GM18526 (cell line): ENCODE measurements around the gene AFF2.

Experiments
- POLR2A ChIP-seq: IDR thresholded peaks from 3 replicates; pipeline ENCODE4 v1.6.1; 2011; ENCODE audit not compliant: insufficient read length; ENCODE audit errors: extremely low read depth

Gene AFF2

DNA sequence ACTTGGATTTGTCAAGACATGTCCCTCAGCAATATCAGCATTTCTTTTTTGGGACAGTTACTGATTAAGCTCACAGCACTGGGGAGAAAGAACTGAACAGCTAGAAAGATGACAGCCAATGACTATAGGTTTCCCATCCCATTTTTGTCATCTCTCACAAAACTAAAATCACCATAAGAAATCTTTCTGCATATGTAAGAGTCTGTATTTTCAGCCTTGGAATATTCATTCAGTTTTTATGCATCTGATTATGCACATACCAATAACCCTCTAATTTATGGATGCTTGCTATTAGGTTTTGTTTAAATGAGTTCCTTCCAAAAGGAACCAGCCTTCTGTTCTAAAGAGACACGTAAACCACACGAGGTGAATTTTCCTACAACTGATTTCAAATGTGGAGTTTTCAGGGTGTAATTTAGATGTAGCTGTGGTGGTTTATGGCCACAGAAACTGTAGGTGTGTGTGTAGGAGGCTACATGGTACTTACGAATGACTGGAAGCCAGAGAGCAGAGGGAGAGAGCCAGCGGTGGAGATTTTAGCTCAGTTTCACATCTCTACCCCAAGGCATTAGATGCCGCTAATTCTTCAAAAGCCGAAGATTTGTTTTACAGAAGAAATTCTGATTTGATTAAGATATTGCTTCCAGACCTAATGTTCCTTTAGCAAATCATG is 55.3 kb downstream of the AFF2 start:
- TF ChIP-seq POLR2A, result no peak

DNA sequence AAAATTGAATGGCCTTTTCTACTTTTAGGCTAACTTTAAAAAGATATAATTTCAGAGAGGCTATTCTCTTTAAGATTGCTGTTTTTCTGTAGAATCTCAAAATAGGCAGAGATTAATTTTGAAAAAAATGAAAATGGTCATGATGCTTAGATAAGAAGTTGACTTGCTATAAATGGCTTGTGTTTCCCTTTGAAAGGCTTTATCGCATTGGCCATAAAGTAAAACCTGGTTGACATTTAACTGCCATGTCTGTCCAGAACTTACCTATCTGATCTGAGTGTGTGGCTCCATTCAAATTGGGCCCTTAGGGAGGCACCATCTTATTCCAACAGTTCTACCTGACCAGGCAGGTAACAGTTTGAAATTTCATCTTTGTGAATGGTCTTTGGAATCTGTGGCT is 56.1 kb downstream of the AFF2 start:
- no peak for TF ChIP-seq POLR2A

DNA sequence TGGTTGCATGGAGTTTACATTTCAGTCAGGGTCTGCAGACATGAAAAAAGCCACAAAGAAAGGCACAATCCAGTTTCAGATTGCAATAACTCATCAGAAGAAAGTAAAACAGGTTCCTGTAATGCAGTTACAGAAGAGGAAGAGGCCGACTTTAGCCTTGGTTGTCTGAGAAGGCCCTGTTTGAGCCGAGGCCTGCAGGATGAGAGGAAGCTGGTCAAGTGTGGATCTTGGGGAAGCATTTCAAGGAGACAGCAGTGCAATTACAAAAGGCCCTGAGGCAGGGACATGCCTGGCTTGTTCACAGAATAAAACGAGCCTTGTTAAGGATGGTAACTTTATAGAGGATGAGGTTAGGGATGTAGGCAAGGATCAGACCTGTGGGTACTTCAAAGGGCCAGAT is 62.4 kb downstream of the AFF2 start:
- TF ChIP-seq POLR2A, result no peak

DNA sequence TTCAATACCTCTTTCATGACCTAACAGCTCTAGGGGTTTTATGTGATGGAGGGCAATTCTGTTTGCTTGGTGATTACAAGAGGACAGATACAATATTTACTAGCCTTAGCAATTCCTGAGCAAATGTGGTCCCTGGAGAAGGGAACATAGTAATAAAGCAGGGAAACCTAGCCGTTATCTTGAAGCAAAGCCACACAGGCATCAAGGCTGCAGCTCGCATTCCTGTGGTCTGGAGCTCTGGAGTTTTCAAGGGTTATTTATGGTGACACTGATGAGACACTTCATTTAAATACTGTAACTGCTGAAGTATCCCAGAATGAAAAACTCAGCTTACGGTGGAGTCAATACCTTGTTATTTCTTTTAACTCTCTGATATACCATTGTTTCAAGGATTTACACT is 66.8 kb downstream of the AFF2 start:
- TF ChIP-seq POLR2A, result no peak

DNA sequence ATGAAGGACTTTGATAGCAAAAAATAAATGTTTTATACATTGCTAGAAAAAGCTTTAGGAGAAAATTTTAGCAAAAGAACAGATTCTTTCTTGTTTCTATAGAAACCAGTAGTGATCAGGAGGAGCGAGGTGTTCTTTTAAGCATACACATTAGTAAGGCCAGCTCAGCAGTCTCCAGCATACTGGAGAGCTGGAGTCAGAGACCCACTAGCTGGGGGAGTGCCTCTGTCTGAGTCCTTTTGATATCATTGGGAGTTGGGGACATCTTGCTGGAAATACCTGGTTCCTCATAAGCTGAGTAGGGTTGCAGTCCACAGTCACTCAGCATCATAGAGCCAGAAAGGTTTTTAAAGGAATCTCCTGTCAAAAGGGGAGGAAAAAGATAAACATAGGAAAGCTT is 67.4 kb downstream of the AFF2 start:
- TF ChIP-seq POLR2A, result no peak

DNA sequence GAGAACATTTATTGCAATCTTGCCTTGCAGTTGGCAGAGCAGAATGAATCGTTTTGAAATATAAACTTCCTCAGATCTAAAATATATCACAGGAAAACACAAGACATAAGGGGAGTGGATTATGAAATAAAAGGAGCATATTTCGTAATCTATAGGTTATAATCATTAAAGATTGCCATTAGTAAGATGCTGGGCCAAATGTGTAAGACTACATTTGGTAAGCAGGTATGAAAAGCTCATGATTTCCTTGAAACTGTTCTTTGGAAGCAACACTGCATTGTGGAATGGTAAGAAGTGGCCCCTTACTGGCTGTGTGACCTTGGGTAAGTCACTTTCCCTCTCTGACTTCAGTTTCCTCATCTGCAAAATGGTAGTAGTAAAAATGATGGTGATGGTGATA is 68.3 kb downstream of the AFF2 start:
- no peak for TF ChIP-seq POLR2A

DNA sequence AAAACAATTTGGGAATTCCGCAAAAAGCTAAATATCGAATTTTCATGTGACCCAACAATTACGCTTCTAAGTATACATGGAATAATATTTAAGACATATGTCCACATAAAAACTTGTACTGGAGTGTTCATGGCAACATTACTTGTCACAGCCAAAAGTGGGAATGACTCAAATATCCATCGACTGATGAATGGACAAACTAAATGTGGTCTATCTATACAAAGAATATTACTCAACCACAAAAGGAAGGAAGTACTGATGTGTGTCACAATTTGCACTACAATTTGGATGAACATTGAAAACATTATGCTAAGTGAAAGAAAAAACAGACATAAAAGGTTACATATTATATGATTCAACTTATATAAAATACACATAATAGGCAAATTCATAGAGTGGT is 71.9 kb downstream of the AFF2 start:
- no peak for TF ChIP-seq POLR2A

DNA sequence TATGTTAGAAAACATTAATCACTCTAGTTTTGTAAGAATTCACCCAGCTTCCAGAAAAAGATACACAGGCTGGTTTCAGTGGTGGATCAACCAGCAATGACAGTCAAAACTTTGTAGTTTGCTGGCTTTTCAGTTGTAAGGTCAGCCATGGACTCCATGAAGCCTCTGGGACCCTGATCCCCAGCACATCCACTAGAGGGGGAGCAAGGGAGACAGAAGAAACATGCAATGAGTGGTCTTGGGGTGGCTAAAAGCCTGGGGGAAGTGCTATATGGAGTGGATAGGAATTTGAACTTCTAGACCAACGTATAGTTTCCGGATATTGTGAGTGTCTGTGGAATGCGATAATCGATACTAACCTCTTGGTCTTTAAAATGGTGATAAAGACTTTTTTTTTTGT is 72.7 kb downstream of the AFF2 start:
- TF ChIP-seq POLR2A, result no peak

DNA sequence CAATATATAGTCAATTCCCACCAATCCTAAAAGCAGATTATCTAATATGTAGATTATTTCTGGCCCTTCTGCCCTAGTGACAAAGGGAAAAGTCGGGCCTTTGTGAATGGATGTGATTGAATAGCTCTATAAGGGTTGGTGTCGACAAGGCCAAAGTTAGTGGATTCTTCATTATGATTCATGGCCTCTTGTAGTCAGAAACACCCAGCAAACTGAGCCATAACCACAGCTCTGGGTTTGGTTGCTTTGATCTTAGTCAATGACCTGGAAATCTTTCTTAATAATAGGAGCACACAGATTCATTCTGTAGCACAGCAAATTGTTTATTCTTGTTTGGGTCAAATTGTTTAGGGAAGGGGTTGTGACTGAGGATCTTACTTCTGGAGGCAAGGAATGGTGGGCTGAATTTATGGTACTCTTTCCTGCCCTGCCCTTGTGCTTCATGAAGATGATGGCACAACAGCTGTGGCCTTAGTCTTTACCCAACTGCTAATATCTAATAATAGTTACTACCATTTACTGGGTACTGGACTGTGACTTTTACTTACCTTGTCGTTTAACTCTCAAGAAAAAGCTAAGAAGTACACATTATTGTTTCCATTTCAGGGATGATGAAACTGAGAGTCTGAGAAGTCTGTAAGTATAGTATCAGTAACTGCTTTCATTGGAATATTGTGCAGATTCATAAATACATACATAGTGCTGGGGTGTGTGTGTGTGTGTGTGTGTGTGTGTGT is 74.0 kb downstream of the AFF2 start:
- no peak for TF ChIP-seq POLR2A

DNA sequence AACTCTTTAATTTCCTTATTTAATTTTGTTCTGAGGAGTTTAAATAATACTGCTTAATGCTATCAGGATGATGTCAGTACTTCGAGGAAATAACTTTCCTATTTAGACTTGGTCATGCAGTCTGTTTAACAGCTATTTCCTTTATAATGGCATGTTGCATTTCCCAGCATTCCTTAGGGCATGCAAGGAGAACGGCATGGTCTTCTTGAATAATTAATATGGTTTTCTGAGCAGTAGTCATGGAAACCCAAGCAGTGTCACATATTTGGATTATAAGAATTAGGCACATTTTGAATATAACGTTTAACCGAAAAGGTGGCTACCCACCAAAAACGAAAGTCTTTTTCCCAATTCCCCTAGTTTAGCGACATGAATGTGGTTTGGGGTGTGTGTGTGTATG is 76.0 kb downstream of the AFF2 start:
- TF ChIP-seq POLR2A, result no peak

DNA sequence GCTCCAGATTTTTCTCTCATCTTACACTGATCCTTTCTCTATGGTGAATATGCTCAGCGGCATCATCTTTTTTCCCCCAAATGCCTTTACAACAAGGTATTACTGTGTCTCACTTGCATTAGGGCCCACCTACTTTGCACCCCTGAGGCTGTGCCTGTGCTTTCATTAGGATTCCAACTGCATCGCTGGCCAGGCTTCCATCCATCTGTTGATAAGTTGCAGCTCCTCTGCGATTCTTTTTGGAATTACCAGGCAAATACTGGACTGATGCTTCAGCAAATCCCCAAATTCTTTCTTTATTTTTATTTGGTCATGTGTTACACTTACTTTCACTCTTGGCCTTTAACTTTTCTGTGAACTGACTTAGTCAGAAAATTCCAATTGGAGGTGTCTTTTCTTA is 77.3 kb downstream of the AFF2 start:
- TF ChIP-seq POLR2A, result no peak

DNA sequence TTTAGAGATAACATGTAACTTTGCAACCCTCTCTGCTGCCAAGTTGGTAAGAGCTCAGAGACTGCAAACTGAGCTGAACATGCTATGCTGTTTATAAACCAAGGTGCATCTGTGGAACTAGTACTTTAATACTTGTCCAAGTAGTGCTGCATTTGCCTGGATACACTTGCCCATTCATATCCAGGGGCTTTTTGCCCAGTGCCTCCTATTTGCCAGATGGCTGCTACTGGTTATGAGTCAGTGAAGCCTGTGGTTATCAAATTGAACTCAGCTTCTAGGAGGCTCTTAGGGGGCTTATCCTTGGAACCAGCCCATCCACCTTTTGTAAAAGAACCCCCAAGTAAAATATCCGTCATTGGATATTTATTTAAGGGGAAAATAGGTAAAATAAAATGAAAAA is 79.6 kb downstream of the AFF2 start:
- no peak for TF ChIP-seq POLR2A

DNA sequence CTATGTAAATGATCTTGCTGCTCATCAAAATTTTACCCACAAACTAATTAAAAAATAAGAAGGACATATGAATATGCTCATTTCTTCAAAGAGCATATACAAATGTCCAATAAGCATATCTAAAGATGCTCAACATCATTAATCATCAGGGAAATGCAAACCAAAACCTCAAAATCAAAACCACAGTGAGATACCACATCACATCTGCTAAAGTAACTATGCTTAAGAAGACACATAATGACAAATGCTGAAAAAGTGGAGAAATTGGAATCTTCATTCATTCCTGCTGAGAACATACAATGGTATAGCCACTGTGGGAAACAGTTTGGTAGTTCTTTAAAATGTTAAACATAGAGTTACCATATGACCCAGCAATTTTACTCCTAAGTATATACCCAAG is 81.9 kb downstream of the AFF2 start:
- TF ChIP-seq POLR2A, result no peak

DNA sequence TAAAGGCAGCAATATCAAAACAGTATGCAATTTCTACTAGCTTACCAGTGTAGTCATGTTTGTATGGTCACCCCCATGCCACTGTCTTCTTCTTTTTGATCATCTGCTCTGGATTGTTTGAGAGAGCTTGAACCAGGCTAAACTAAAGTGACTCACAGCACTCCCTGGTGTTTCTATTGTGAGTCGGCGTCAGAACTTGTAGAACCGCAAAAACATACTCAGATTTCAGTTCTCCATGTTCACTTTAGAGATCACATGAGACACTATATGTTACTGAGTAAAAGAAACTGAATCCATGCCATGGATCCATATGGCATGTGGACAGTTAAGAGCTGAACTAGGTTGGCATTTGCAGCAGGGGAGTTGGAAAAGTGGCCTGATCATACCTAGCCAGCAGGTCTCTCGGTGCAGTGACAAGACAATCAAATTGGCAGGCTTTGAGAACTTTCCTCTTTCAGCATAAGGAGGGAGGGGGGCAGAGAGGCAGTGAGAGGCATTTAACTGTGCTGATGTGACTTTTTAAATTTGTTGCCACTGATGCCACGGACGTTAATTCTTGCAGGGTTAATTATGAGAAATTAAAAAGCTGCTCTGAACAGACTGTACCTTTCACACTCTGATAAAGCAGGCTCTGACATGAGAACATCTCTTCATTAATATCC is 88.4 kb downstream of the AFF2 start:
- TF ChIP-seq POLR2A, result no peak

DNA sequence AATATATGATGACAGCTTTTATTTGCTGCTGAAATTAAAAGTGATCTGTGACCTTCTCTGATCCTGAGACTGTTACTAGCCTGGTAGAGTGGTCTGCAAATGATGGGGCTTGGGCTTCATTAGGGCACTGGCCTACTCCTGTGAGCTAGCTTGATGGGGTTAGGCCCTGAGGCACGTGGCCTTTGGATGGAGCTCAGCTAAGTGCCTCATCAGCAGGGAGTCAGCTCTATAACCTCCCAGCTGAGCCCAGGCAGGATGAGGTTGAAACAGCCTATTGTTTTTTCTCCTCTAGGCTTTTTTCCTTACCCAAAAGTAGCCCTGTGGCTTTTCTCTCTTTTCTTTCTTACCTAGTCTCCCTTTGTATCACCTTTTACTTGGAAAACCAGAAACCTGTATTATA is 92.2 kb downstream of the AFF2 start:
- no peak for TF ChIP-seq POLR2A

DNA sequence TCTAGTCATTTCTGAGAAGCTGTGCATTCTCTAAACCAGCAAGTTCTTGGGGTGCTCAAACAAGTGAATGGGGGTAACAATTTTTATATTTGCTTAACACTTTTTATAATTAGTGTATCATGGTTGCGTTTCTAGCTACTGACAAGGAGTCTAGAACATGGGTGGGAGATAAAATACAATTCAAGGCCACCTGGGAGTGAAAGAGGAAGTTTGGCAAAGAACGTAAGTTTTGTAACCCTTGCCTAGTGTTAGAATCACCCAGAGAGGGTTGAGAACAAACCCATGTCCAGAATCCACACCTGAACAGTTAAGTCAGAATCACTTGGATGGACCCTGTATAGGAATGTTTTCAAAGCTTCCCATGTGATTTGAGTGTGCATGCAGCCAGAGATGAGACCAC is 92.7 kb downstream of the AFF2 start:
- TF ChIP-seq POLR2A, result no peak
